HG03342 (cell line): Measurements from ENCODE around the gene OTOF.
A peak's percentile ranks its signal among the peaks of the same experiment; 100 is the strongest.

Experiments used
- ATAC-seq: cut with Tn5 transposase; IDR thresholded peaks from one replicate; pipeline ENCODE4 v1.9.1; 2021; ENCODE audit warnings: mild to moderate bottlenecking, moderate library complexity; ENCODE audit not compliant: unreplicated experiment

The OTOF gene

DNA sequence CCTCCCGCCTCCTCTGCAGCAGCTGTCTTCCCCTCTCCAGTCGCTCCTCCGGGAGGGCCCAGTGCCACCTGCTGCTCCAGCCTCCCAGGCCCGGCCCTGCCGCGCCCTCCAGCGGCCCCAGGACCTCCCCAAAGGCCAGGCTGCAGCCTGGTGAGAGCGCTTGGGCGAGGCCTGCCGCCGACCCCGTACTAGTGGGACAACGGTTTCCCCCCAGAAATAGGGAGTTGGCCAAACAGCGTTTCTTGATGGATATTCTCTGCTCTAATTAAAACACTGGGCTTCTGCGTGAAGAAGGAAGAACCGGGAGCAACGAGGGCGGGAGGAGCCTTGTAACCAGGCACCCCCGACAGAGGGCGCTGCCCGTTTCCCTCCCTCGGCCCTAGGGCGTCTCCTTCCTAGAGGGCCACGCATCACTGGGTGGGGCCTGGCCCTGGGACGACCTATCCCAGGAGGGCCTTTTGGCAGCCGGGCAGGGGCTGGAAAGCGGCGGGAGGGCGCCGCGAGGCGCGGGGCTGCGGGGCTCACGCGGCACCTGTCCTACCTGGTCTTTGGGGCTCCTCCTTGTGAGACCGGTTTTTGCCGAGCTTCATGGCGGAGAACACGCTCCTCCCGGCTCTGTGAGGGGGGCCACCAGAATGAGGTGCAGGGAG, 25.4 kb upstream of the OTOF start:
- peak; percentile 77 for ATAC-seq

DNA sequence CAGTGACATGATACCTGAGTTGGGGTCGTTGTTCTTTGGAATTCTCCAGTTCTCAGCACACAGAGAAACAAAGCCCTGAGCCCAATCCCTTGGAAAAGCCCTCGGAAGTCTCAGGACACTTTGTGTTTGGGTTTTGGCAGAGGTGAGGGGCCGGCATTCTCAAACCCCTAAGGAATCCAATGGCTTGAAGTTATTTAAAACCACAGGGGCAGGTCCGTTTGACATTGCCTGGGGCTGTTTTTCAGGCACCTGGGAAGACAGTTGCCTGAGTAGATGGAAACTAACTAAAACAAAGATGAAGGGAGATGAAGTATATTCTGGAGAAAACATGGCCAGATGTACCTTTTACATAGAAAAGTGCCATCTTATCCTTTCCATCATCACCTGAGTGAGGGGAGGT, 22.5 kb upstream of the OTOF start:
- ATAC-seq, result no peak

DNA sequence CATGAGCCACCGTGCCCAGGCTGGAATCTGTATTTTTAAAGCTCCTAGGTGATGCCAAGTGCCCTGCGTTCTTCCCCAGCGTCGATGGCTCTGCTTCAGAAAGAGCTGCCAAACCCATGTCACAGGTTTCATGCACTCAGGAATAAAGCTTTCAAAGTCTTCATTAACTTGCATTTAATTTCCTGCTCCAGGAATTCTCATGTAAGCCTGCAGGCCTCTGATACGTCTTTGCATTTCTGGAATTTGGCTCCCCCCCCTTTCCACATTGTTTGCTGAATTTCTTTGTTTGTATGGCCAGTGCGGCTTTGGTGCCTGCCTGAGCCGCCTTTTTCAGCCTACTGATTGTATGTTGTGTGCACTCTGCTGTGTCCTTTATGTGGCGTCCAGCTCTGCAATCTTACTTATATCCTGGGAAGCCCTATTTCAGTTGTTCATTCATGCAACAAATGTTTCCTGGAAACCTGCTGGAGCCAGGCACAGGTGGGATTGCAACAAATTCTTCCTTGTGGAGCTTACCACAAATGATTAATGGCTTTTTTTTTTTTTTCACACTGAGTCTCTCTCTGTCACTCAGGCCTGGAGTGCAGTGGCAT, 17.9 kb upstream of the OTOF start:
- ATAC-seq, result no peak

DNA sequence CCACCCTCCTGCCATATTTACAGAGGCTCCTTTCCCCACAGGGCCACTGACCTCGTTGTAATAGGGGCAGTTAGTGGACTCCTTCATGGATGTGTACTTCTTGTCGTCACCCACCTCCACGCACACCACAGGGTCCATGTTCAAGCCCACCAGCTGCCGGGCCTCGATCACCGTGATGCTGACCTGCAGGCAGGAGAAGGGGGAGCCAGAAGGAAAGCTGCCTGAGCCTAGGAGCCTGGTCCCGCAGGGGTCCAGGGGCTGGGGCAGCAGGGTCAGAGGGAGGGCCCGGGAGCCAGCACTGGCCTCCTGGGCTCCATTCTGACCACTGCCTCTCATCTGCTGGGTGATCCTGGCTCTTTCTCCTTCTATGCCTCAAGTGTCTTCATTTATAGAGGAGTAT, 17.0 kb upstream of the OTOF start:
- ATAC-seq, result no peak

DNA sequence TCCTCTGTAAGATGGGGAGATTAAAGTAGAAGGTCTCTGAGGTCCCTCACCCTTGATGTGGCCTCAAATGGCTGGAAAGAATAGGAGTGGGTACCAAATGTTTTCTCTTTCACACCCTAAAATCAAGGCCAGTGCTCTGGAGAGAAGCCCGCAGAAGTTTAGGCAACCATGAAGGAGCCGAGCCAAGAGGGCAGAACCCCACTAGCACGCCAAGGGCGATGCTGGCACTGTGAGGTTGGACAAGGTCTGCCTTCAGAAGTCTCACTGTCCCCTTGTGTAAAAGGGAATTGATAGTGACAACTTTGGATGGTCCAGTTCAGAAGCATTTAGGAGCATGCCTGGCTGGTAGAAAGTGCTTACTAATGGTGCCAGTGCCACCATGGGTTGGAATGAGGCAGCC, 16.3 kb upstream of the OTOF start:
- ATAC-seq, result no peak

DNA sequence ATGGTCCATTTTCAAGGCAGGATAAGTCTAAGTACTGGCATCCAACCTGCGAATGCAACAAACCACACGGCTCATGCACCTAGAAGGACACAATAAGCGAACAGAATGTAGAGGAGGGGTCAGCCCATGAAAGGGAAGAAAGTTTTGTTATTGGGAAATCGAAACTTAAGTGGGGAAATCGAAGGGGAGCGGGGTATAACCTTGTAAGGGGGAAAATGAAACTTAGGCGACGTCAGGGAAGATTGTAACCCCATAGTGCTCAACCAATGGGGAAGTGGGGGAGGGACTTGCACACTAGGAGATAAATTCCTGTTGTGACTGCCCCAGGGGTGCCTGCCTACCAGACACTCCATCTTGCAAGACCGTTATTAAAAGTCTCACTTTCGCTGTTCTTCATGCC, 15.6 kb upstream of the OTOF start:
- ATAC-seq, result no peak

DNA sequence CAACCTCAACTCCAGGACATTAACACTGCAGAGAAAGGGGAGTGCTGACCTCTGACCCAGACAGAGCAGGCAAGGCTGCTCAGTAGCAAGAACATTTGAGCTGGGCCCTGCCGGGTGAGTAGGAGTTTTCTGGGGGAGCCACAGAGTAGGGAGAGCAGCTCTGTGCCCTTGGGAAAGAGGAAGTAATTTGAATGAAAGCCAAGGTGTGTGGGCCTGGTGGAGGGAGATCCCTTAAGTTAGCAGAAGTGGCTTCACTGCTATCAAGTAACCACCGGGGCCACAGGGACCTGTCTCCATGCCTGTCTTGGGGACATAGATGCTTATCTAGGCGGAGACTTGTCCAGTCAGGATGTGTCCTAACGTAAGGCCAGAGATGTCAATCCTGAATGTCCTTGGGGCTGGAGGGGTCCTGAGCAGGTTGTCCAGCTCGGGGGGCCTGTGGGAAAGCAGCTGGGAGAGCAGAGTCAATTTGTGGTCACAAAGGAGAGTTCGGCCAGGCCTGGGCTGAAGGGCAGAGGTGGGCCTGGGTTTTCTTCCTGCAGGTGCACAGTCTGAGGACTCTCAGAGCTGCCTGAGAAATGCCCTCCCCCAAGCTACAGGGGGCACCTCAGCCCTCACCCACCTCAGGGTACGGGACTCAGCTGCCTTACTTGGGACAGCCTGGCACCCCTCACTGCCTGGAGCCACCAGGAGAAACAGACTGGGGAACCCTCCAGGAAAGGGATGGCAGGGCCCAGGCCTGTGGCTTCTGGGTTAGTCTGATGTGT, 15.0 kb upstream of the OTOF start:
- ATAC-seq, result no peak

DNA sequence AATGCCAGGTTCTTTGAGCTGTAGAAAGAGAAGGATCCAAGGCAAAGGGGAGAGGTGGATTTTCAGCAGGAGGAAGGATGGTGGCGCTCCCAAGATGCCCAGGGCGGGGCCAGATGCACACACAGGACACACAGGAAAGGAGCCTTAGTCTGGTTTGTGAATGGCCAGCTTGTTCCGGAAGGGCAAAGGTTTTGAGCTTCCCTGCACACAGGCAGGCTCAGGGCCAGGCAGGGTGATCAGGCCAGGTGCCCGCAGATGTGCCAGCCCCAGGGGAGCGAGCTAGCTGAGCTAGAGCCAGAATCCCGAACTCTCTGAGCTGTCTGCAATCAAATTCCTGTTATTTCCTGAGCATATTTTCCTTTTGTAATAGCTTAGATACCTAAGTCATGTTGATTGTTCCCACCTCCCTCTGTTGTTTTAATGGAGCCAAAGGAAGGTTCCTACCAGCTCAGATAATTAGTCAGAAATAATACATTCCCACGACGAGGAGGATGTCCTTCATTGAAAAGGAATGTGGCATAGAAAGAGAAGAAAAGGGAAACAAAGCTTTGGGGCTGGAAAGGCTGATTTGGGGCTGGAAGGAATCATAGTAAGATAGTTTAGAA, 13.7 kb upstream of the OTOF start:
- no peak for ATAC-seq

DNA sequence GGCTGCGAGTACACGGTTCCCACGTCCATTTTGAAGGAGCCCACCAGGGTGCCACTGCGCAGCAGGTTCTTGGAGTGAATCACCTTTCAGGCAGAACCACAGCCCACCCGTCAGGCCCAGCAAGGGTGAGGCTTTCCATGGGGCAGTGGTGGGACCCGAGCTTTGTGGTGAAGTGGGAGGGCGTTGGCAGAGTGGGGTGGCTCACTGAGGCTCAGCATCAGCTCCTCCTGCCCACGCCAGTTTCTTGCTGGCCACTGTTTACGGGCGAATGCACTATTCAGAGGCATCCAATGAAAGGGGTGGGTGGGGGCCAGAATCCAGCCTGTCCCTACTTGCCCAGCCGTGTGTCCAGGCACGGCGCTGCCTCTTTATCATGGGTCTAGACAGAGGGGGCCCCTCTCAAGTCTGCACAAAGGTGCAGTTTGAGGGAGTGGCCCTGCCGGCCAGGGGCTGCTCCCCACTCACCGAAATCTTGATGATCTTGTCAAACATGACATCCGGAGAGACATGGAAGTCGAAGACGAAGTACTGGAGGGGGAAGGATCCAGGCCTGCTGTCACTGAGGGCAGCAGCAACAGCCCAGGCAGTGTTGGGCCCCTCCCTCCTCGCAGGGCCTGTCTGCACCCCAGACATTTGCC, 11.4 kb upstream of the OTOF start:
- no peak for ATAC-seq

DNA sequence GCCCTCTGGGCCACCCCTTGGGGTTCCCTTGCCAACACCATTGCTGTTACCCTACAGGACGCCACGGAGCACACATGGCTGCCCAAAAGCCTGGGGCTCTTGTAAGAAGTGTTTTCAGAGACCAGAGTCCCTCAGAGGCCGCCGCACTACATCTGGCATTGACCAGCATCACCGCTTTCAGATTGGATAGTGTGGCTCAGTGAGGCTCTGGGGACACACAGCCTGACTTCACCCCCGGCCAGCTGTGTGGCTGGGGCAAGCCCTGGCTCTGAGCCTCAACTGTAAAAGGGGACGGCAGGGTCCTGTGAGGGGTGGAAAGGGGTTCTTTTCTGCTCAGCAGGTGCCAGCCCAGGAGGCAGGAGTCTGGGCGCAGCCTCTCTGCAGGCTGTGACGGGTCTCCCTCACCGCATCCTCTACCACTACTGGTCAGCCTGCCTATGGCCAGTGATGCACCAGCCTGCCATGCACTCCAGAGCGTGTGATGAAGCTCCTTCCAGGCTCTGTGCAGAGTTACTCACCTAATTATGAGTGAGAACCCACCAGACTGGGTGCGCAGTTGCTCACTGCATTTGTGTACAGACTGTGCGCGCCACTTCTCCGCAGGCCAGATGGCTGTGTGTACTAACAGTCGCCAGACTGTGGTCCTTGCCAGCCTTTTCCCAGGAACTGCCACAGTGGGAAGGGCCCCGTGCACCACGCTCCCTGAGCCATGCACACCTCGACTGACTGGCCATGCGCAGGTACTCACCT, 10.7 kb upstream of the OTOF start:
- no peak for ATAC-seq

DNA sequence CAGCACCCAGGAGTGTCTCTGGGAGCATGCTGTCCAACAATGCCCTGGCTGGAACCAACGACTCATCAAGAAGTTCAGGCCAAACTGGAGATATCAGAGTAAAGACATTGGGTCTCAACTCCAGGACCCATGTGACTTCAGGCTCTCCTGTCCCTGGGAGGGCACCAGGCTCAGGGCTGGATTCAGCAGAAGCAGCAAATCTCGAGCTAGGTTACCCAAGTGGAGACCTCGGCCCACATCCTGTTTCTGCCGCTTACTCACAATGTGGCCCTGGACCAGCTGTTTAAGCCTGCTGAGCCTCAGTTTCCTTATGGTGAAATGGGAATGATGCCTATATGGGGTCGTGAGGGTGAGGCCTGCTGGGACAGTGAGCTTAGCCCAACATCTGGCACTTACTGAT, 9.3 kb upstream of the OTOF start:
- no peak for ATAC-seq

DNA sequence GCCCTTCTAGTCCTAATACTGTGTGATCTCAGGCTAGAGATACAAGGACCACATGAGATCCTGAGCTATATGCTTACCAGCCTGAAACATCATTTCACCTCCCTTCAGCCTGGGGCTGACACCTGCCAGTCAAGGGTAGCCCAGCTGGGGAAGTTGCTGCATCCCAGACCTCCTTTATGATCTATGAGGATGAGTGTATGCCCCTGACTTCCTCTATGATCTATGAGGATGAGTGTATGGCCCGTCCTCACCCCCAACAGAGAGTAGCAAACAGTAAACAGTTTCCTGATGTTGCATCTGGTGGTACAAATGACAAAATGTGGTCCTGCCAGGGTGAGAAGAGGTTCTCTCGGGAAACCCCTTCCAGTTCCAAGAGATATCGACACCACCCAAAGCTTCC, 8.9 kb upstream of the OTOF start:
- no peak for ATAC-seq

DNA sequence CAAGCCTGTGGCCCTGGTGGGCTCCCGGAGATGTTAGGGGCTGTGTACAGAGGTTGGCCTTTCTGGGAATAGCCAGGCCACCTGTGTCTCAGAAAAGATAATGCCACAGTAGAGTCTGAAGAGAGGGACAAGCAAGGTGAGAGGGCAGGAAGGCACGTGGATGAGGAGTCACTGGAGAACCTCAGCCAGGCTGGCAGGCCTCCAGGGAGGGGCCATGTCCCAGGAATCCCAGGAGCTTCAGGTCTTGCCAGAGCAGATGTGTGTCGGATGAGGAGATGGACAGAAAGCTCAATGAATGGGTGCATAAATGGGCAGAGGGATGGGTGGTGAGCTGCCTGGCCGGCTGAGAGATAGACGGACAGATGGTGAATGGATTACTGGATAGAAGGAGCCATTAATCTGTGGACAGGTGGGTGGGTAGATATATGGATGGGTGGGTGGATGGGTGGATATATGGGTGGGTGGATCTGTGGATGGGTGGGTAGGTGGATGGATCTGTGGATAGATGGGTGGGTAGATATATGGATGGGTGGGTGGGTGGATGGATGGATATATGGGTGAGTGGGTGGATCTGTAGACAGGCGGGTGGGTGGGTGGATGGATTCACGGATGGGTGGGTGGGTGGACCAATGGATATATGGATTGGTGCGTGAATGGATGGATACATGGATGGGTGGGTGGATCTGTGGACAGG, 7.9 kb upstream of the OTOF start:
- no peak for ATAC-seq

DNA sequence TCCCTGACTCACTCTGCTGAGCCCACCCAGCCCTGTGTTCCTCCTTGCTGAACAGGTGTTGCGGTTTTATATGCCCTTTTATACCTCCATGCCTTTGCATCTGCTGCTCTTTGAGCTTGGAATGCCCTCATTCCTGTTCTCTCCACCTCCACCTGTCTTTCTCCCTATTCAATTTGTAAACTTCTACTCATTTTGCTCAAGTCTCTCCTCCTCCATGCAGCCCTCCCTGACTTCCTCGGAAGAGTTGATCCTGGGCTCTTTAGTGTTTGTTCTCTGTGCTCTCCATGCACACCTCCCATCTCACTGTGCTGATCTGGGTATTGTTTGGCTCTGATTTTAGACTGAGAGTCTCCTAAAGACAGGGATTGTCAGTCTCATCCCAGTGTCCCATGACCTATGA, 7.2 kb upstream of the OTOF start:
- no peak for ATAC-seq

DNA sequence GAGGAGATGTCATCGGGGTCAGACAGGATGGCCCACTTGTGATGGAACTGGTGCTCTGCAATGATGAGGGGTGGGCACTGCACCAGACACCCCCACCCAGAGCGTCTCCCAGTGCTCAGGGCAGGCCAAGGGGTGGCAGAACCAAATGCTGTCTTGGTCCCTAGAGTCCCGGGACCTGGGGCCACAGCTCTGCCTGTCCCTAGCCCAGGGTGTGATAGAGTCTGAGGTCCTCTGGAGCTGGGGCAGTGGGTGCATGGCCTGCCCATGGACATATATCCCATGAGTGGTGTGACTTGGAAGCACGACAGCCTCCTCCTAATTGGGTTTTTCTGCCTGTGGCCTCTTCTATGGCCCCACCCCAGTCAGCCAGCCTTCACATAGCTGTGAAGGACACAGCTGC, 6.7 kb upstream of the OTOF start:
- ATAC-seq, result no peak

DNA sequence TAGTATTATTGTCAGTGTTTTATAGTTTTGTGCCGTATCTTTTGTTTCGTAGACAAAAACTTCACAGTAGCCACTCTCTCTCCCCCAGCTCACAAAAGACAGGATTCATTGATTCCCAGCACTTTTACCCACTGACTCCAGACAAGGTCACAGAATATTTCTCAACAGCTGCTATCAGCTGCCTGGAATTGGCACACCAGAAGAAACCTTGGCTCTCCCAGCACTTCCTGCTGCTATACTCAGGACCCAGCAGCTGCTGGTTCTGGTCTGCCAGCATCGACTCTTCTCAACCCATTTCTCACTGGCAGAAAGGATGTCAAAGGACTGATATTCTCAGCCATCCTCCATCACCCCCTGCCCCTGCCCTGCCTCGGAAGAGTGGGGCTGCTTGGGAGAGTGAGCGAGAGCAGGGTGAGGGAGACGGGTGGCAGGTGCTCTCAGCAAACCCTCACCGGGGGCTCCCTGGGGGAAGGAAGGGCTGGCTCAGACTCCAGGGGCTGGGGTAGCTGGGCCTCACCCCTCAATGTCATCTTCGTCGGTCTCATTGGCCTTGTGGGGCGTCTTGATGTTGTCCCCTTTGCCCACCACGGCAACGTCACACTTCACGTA, 6.1 kb upstream of the OTOF start:
- no peak for ATAC-seq

DNA sequence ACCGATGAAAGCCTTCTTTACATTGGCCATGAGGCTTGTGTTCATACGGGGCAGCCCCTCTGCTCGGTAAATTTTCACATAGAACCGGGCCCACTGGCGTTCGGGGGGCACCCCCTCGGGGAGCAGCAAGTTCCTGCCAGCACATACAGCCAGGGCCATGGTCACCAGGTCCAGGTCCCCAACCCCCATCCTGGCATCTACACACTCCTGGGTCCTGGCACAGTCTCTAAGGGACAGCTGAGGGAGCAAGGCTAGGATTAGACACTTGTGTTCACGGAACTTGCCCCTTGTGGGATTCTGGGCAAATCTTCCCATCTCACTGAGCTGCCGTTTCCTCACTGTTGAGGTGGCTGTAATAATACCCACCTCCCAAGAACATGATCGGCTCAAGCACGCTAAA, 5.6 kb upstream of the OTOF start:
- no peak for ATAC-seq

DNA sequence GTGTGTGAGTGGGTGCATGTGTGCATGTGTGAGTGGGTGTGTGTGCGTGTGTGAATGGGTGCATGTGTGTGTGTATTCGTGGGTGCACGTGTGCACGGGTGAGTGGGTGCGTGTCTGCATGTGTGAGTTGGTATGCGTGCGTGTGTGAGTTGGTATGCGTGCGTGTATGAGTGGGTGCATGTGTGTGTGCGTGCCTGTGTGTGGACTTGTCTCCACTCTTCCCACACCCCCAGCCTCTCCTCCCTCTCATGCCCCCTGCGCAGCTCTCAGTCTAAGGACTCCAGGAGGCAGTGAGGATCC, 5.1 kb upstream of the OTOF start:
- no peak for ATAC-seq

DNA sequence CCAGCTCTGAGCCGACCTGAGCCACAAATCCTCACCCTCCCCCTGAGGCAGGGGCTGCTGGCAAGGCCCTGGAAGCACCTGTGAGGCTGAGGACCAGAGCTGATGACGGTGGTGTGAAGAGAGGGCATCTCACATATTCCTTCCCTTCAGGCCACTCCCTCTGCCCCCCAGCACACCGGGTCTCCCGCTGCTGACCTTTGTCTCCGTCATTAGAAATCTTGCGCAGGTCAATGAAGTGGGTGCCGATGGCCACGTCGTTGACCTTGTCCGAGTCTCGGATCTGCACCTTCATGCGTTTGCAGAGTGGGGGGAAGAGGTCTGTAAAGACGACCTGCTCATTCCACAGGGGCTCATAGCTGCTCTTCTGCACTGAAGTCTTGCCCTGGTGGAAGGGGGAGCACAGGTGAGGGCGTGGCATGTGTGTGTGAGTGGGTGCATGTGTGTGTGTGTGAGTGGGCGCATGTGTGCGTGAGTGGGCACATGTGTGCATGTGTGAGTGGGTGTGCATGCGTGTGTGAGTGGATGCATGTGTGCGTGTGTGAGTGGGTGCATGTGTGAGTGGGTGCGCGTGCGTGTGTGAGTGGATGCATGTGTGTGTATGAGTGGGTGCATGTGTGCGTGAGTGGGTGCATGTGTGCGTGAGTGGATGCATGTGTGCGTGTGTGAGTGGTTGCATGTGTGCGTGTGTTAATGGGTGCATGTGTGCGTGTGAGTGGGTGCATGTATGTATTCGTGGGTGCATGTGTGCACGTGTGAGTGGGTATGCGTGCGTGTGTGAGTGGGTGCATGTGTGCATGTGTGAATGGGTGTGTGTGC, 4.5 kb upstream of the OTOF start:
- no peak for ATAC-seq
